CD14-positive monocyte (primary cell): Measurements from ENCODE around the gene IGFALS. TPM values are rescaled to one million over a fixed set of nuclear protein-coding genes. Genes with fewer than 3 reads are reported as not detected.

Source experiments
- DNase-seq, 3 donors: peaks; one replicate each; pipeline ENCODE4 v3.0.0-alpha.2; 2011 to 2022
- H2AFZ ChIP-seq: 2 replicates; pipeline ENCODE4 v1.6.0; 2012; ENCODE audit warnings: mild to moderate bottlenecking, low read depth, low read length, inconsistent platforms; ENCODE audit not compliant: insufficient read depth, poor library complexity, severe bottlenecking
- H3K27ac ChIP-seq, 2 donors: 1 replicate in 1 of 2; 2 replicates in 1 of 2; pipeline ENCODE4 v1.5.1; 2012 to 2013; ENCODE audit warnings: low read length in 2 of 2, control low read depth in 1 of 2, inconsistent platforms in 1 of 2, low read depth in 1 of 2, mild to moderate bottlenecking in 1 of 2
- H3K27me3 ChIP-seq, 2 donors: one replicate each; pipeline versions ENCODE4 v1.6.0 to v1.6.1; 2011 to 2013; ENCODE audit warnings: low read length in 2 of 2; ENCODE audit not compliant: control insufficient read depth in 2 of 2, insufficient read depth in 2 of 2
- H3K36me3 ChIP-seq, 2 donors: replicated peaks in 1 of 2; 1 replicate in 1 of 2; 2 replicates in 1 of 2; pipeline versions ENCODE4 v1.5.1 to v1.6.1; 2012 to 2013; ENCODE audit warnings: low read length in 2 of 2, control low read depth in 1 of 2, inconsistent platforms in 1 of 2, mild to moderate bottlenecking in 1 of 2; ENCODE audit not compliant: insufficient read depth in 2 of 2, control insufficient read depth in 1 of 2
- H3K4me1 ChIP-seq, 2 donors: 1 replicate in 1 of 2; 2 replicates in 1 of 2; pipeline versions ENCODE4 v1.5.1 to v1.6.1; 2012 to 2013; ENCODE audit warnings: low read length in 2 of 2, control low read depth in 1 of 2, inconsistent platforms in 1 of 2, mild to moderate bottlenecking in 1 of 2, moderate library complexity in 1 of 2; ENCODE audit not compliant: insufficient read depth in 2 of 2, control insufficient read depth in 1 of 2
- H3K4me2 ChIP-seq: replicated peaks from 2 replicates; pipeline ENCODE3; 2012; ENCODE audit warnings: low read length, moderate library complexity, mild to moderate bottlenecking; ENCODE audit not compliant: poor library complexity, severe bottlenecking; ENCODE audit errors: extremely low read depth
- H3K4me3 ChIP-seq, 3 experiments: fragments of 200-600 bp in 1 of 3; sonication (generic) in 1 of 3; replicated peaks in 1 of 3; 1 replicate in 2 of 3; 2 replicates in 1 of 3; pipeline ENCODE4 v1.5.1; 2011 to 2013; ENCODE audit warnings: low read length in 3 of 3, mild to moderate bottlenecking in 3 of 3, control low read depth in 2 of 3, low read depth in 2 of 3, inconsistent platforms in 1 of 3, moderate library complexity in 1 of 3
- H3K79me2 ChIP-seq: 2 replicates; pipeline ENCODE4 v1.6.0; 2012; ENCODE audit warnings: mild to moderate bottlenecking, control low read depth, inconsistent platforms, low read length, moderate library complexity; ENCODE audit not compliant: insufficient read depth
- H3K9ac ChIP-seq: 2 replicates; pipeline ENCODE4 v1.6.0; 2017; ENCODE audit warnings: low read length, mild to moderate bottlenecking; ENCODE audit not compliant: insufficient read depth, poor library complexity, severe bottlenecking
- H3K9me3 ChIP-seq, 2 donors: replicated peaks in 1 of 2; 1 replicate in 1 of 2; 2 replicates in 1 of 2; pipeline versions ENCODE4 v1.5.1 to v1.6.1; 2012 to 2013; ENCODE audit warnings: low read length in 2 of 2, control low read depth in 1 of 2; ENCODE audit not compliant: control insufficient read depth in 1 of 2, insufficient read depth in 1 of 2
- H4K20me1 ChIP-seq: 2 replicates; pipeline ENCODE4 v1.6.0; 2012; ENCODE audit warnings: mild to moderate bottlenecking, low read length, control low read depth, moderate library complexity; ENCODE audit not compliant: insufficient read depth
- H3K27ac Mint-ChIP-seq, 7 donors: one replicate each; pipeline ENCODE4 v1.8.0; 2020; ENCODE audit warnings: mild to moderate bottlenecking in 7 of 7, mixed read lengths in 7 of 7, moderate library complexity in 6 of 7, inconsistent platforms in 2 of 7
- H3K27me3 Mint-ChIP-seq, 3 donors: one replicate each; pipeline ENCODE4 v1.8.0; 2021 to 2022; ENCODE audit warnings: low read depth in 3 of 3, mild to moderate bottlenecking in 3 of 3, mixed read lengths in 3 of 3, moderate library complexity in 3 of 3, inconsistent platforms in 1 of 3
- H3K36me3 Mint-ChIP-seq, 2 donors: one replicate each; pipeline ENCODE4 v1.8.0; 2020; ENCODE audit warnings: mixed read lengths in 2 of 2, inconsistent platforms in 1 of 2, mild to moderate bottlenecking in 1 of 2
- H3K4me1 Mint-ChIP-seq: one replicate; pipeline ENCODE4 v1.8.0; 2020; ENCODE audit warnings: mild to moderate bottlenecking, mixed read lengths
- H3K4me3 Mint-ChIP-seq, 2 donors: one replicate each; pipeline ENCODE4 v1.8.0; 2020; ENCODE audit warnings: mild to moderate bottlenecking in 2 of 2, mixed read lengths in 2 of 2, moderate library complexity in 1 of 2
- H3K9me3 Mint-ChIP-seq, 7 donors: one replicate each; pipeline ENCODE4 v1.8.0; 2020 to 2022; ENCODE audit warnings: mixed read lengths in 7 of 7, mild to moderate bottlenecking in 6 of 7, moderate library complexity in 6 of 7, inconsistent platforms in 2 of 7
- WGBS: methylation state at CpG from one replicate; pipeline ENCODE4 v1.1.5; 2013; ENCODE audit warnings: missing lambda C conversion rate; ENCODE audit not compliant: insufficient coverage; 5-methylcytosine and 5-hydroxymethylcytosine counted together
- intact Hi-C, 2 donors: fragments of 100-400 bp; cut with micrococcal nuclease; formaldehyde crosslinking; loops; one replicate each; pipeline versions ENCODE4 v1.15.0 to v1.15.1; 2023
- polyA plus RNA-seq, 3 donors: library from polyadenylated mRNA; depleted of rRNA in 1 of 3; unstranded in 2 of 3; stranded (reverse) in 1 of 3; fragments of 300-500 nt in 2 of 3; fragments of >200 nt in 1 of 3; fragmentation: Illumina TruSeq in 2 of 3; gene quantifications; 1 replicate in 2 of 3; 2 replicates in 1 of 3; pipeline ENCODE4 v1.2.3, GENCODE V29; 2012 to 2021
- TF ChIP-seq, protein P1 (sequence below): fragments of 200-600 bp; IDR thresholded peaks from one replicate; pipeline ENCODE4 v1.8.0; 2022; ENCODE audit warnings: antibody characterized with exemption, mild to moderate bottlenecking

Gene IGFALS
- polyA plus RNA-seq, 3 donors, result 0.07 TPM; not detected in 2

GRCh38 chr16:1812732-1813163 is 19.2 kb upstream of the IGFALS start:
- Histone ChIP-seq H3K4me1 (no peaks in the 10 kb centered on the region), H3K4me3 (no peak overlapping the region), H3K36me3 (peaks cover 60 to 73% of the 10 kb centered on the region in 2 donors), H3K4me2 (no peak overlapping the region), H4K20me1 (peaks cover 27% of the 10 kb centered on the region), H3K27me3 (no peaks in the 10 kb centered on the region), H3K27ac (no peak overlapping the region), H3K79me2 (no peaks in the 10 kb centered on the region), H3K9ac (no peak overlapping the region), H2AFZ (no peak overlapping the region), H3K9me3 (no peaks in the 10 kb centered on the region)
- Mint-ChIP-seq H3K4me1 (no peaks in the 10 kb centered on the region), H3K4me3 (no peak overlapping the region), H3K9me3 (no peaks in the 10 kb centered on the region), H3K27ac (peak overlapping the region in 2 of 7 donors; percentile 17 to 25), H3K27me3 (no peaks in the 10 kb centered on the region), H3K36me3 (peaks cover 57 to 86% of the 10 kb centered on the region in 2 donors)
- whole genome bisulfite sequencing, result 11% methylated on average over 11 of the region's 17 CpGs
- intact Hi-C loops, result no loop called here
- DNase-seq, result peak in 2 of 3 donors; percentile 16 to 21
- TF ChIP-seq, protein P1, sequence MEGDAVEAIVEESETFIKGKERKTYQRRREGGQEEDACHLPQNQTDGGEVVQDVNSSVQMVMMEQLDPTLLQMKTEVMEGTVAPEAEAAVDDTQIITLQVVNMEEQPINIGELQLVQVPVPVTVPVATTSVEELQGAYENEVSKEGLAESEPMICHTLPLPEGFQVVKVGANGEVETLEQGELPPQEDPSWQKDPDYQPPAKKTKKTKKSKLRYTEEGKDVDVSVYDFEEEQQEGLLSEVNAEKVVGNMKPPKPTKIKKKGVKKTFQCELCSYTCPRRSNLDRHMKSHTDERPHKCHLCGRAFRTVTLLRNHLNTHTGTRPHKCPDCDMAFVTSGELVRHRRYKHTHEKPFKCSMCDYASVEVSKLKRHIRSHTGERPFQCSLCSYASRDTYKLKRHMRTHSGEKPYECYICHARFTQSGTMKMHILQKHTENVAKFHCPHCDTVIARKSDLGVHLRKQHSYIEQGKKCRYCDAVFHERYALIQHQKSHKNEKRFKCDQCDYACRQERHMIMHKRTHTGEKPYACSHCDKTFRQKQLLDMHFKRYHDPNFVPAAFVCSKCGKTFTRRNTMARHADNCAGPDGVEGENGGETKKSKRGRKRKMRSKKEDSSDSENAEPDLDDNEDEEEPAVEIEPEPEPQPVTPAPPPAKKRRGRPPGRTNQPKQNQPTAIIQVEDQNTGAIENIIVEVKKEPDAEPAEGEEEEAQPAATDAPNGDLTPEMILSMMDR, result no peak

- peaks cover 46 to 64% of the 10 kb centered on the region in 2 donors for H3K36me3 ChIP-seq
- no peak overlapping the region for H2AFZ ChIP-seq
- TF ChIP-seq, protein P1, result no peak
Observed at GRCh38 chr16:1810536-1810935, 17.0 kb upstream of the IGFALS start.

More at GRCh38 chr16:1810536-1810935, 17.0 kb upstream of the IGFALS start:
- no peaks in the 10 kb centered on the region for H3K9me3 ChIP-seq
- H3K27me3 ChIP-seq, result no peaks in the 10 kb centered on the region
- Mint-ChIP-seq H3K4me1 (no peaks in the 10 kb centered on the region), H3K4me3 (no peak overlapping the region), H3K27ac (no peak overlapping the region), H3K9me3 (peaks cover 0 to 2% (median 0%) of the 10 kb centered on the region in 7 donors), H3K27me3 (no peaks in the 10 kb centered on the region), H3K36me3 (peaks cover 53 to 83% of the 10 kb centered on the region in 2 donors)
- H3K27ac ChIP-seq, result no peak overlapping the region
- intact Hi-C loops, result no loop called here
- no peak overlapping the region for H3K4me3 ChIP-seq
- H4K20me1 ChIP-seq, result peaks cover 19% of the 10 kb centered on the region
- WGBS, result 99% methylated on average over 12 of the region's 16 CpGs
- no peak for DNase-seq
- H3K4me2 ChIP-seq, result no peak overlapping the region
- no peaks in the 10 kb centered on the region for H3K4me1 ChIP-seq
- H3K9ac ChIP-seq, result no peak overlapping the region
- no peaks in the 10 kb centered on the region for H3K79me2 ChIP-seq
